Endodermal cell (in vitro differentiated cells): ENCODE data around the gene FNDC8. TPM values are rescaled to one million over a fixed set of nuclear protein-coding genes. Genes with fewer than 3 reads are reported as not detected.

ENCODE experiments used
- DNase-seq: peaks from one replicate; pipeline ENCODE4 v3.0.0-alpha.2; 2017
- H3K27ac ChIP-seq: 2 replicates; pipeline ENCODE4 v1.5.1; 2013; ENCODE audit warnings: mild to moderate bottlenecking, low read depth, low read length, moderate library complexity
- H3K27me3 ChIP-seq: 2 replicates; pipeline ENCODE4 v1.6.1; 2013; ENCODE audit warnings: mild to moderate bottlenecking, low read length, moderate library complexity; ENCODE audit not compliant: insufficient read depth, control insufficient read depth, poor library complexity, severe bottlenecking
- H3K36me3 ChIP-seq: 2 replicates; pipeline ENCODE4 v1.7.0; 2013; ENCODE audit warnings: mild to moderate bottlenecking, low read length, moderate library complexity; ENCODE audit not compliant: control insufficient read depth, insufficient read depth
- H3K4me1 ChIP-seq: one replicate; pipeline ENCODE4 v1.7.0; 2013; ENCODE audit warnings: low read length; ENCODE audit not compliant: control insufficient read depth, insufficient read depth
- H3K4me3 ChIP-seq: 2 replicates; pipeline ENCODE4 v1.5.1; 2013; ENCODE audit warnings: mild to moderate bottlenecking, low read length, moderate library complexity
- H3K9ac ChIP-seq: 2 replicates; pipeline ENCODE4 v1.6.1; 2013; ENCODE audit warnings: mild to moderate bottlenecking, low read length, moderate library complexity; ENCODE audit not compliant: poor library complexity, severe bottlenecking; ENCODE audit errors: extremely low read depth
- H3K9me3 ChIP-seq: 2 replicates; pipeline ENCODE4 v1.6.1; 2013; ENCODE audit warnings: mild to moderate bottlenecking, low read length, moderate library complexity; ENCODE audit not compliant: control insufficient read depth
- H3K27ac Mint-ChIP-seq: 2 replicates; pipeline ENCODE4 v1.8.0; 2020; ENCODE audit warnings: mixed read lengths
- H3K27me3 Mint-ChIP-seq: 2 replicates; pipeline ENCODE4 v1.8.0; 2021; ENCODE audit warnings: mild to moderate bottlenecking, mixed read lengths; ENCODE audit not compliant: insufficient read depth
- H3K36me3 Mint-ChIP-seq: 2 replicates; pipeline ENCODE4 v1.8.0; 2020; ENCODE audit warnings: low read depth, mixed read lengths
- H3K4me1 Mint-ChIP-seq: 2 replicates; pipeline ENCODE4 v1.8.0; 2020; ENCODE audit warnings: mixed read lengths
- H3K4me3 Mint-ChIP-seq: 2 replicates; pipeline ENCODE4 v1.8.0; 2020; ENCODE audit warnings: mild to moderate bottlenecking, moderate library complexity, mixed read lengths
- H3K9me3 Mint-ChIP-seq: 2 replicates; pipeline ENCODE4 v1.8.0; 2020; ENCODE audit warnings: mild to moderate bottlenecking, mixed read lengths
- CTCF ChIP-seq: fragments of 200-600 bp; sonication (generic); conservative IDR thresholded peaks from 2 replicates; pipeline ENCODE4 v1.5.0; 2021; ENCODE audit warnings: antibody characterized with exemption, mild to moderate bottlenecking
- WGBS, 2 experiments: methylation state at CpG; one replicate each; pipeline versions ENCODE4 v1.1.5 to v1.1.7; 2013; ENCODE audit warnings: missing lambda C conversion rate in 2 of 2, mixed read lengths in 1 of 2; ENCODE audit not compliant: insufficient coverage in 1 of 2, insufficient read length in 1 of 2; 5-methylcytosine and 5-hydroxymethylcytosine counted together
- total RNA-seq, 2 donors: library from RNA; stranded (reverse); fragmentation: NEBNext Ultra II Directional in 1 of 2; extraction: Animal tissue kit (Norgen Biotek cat#: 25700) in 1 of 2; gene quantifications; 2 replicates in 1 of 2; 3 replicates in 1 of 2; pipeline ENCODE4 v1.2.1, GENCODE V29; 2021

The FNDC8 gene
- total RNA-seq, 2 donors from 2014 or later, result not detected

- Histone ChIP-seq H3K27ac (peak overlapping the region; percentile 49), H3K9ac (no peak overlapping the region), H3K4me3 (no peak overlapping the region), H3K27me3 (no peaks in the 10 kb centered on the region), H3K36me3 (no peaks in the 10 kb centered on the region), H3K9me3 (no peaks in the 10 kb centered on the region), H3K4me1 (peaks cover 19% of the 10 kb centered on the region)
- 67 to 94% methylated on average over 1 to 2 of the region's 2 CpGs for WGBS, 2 experiments
- DNase-seq, result no peak
- peaks cover 42% of the 10 kb centered on the region for H3K4me1 Mint-ChIP-seq
- no peak for TF ChIP-seq CTCF
- H3K4me3 Mint-ChIP-seq, result no peak overlapping the region
- no peaks in the 10 kb centered on the region for H3K9me3 Mint-ChIP-seq
- H3K27me3 Mint-ChIP-seq, result no peaks in the 10 kb centered on the region
- peaks cover 11% of the 10 kb centered on the region for H3K36me3 Mint-ChIP-seq
- H3K27ac Mint-ChIP-seq, result peak overlapping the region; percentile 66
Measured at GRCh38 chr17:35074711-35075707, 46.4 kb upstream of the FNDC8 start.

DNA sequence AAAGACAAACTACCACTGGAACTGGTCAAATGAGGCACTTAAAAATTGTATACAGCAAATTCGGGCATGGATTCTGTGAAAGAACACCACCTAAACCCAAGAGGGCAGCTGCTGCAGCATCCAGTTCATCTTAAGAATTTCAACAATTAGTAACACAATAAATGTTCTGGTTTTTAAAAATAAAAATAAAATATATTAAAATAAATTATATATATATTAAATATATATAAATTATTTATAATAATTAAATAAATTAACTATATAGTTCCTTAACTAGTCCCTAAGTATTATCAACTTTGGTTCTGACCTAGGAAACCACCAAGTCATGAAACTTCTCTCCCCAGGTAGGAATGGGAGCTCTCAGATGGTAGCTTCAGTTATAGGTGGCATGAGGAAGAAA, 44.5 kb upstream of the FNDC8 start:
- Histone ChIP-seq H3K4me3 (no peak overlapping the region), H3K4me1 (peaks cover 18% of the 10 kb centered on the region), H3K27ac (no peak overlapping the region), H3K9ac (no peak overlapping the region), H3K9me3 (no peaks in the 10 kb centered on the region), H3K36me3 (no peaks in the 10 kb centered on the region), H3K27me3 (no peaks in the 10 kb centered on the region)
- Mint-ChIP-seq H3K4me3 (no peak overlapping the region), H3K9me3 (no peaks in the 10 kb centered on the region), H3K27ac (no peak overlapping the region), H3K4me1 (peaks cover 45% of the 10 kb centered on the region), H3K27me3 (no peaks in the 10 kb centered on the region), H3K36me3 (peaks cover 4% of the 10 kb centered on the region)
- no peak for TF ChIP-seq CTCF
- no peak for DNase-seq
- WGBS, 2 experiments, result 100% methylated on average over 1 of the region's 1 CpG; no CpG with 5 or more reads in 1 of the 2 experiments

GRCh38 chr17:35079547-35080423, 41.6 kb upstream of the FNDC8 start:
- Histone ChIP-seq H3K27me3 (no peaks in the 10 kb centered on the region), H3K9me3 (no peaks in the 10 kb centered on the region), H3K4me1 (peaks cover 16% of the 10 kb centered on the region), H3K4me3 (no peak overlapping the region), H3K27ac (no peak overlapping the region), H3K36me3 (no peaks in the 10 kb centered on the region), H3K9ac (no peak overlapping the region)
- Mint-ChIP-seq H3K9me3 (no peaks in the 10 kb centered on the region), H3K27ac (no peak overlapping the region), H3K36me3 (no peaks in the 10 kb centered on the region), H3K4me3 (no peak overlapping the region), H3K27me3 (no peaks in the 10 kb centered on the region), H3K4me1 (peaks cover 49% of the 10 kb centered on the region)
- no peak for DNase-seq
- no peak for TF ChIP-seq CTCF
- WGBS, 2 experiments, result 100% methylated on average over 1 of the region's 1 CpG; no CpG with 5 or more reads in 1 of the 2 experiments
